K562 (cell line): ENCODE measurements around the gene SERINC5. TPM values are rescaled to one million over a fixed set of nuclear protein-coding genes. Genes with fewer than 3 reads are reported as not detected.

Experiments
- ATAC-seq: fragments of 200-7000 bp; cut with Tn5 transposase; 3 replicates; pipeline ENCODE4 v1.9.1; 2020; ENCODE audit warnings: moderate library complexity
- BruUV-seq: library from RNA; stranded (reverse); fragments of 400-500 nt; replicated peaks from 2 replicates; lab custom pipeline; 2021; lab: Mats Ljungman, UMichigan
- CTCF ChIA-PET: fragments of 300-600 bp; formaldehyde crosslinking; extraction: SDS; loops from one replicate; lab custom pipeline; 2021; ENCODE audit warnings: low intra/inter-chr PET ratio; lab: Yijun Ruan, JAX
- POLR2A ChIA-PET: fragments of 300-600, 350-650 bp; sonication (Branson Sonifier 250); formaldehyde crosslinking; extraction: SDS; loops from one replicate; lab custom pipeline; 2021; ENCODE audit warnings: antibody characterized with exemption, inconsistent platforms; lab: Yijun Ruan, JAX
- DNase-seq, 4 experiments: peaks; one replicate each; pipeline versions ENCODE4 v3.0.0 to v3.0.0-alpha.2; 2011 to 2018; ENCODE audit warnings: low spot score in 3 of 4, mixed read lengths in 3 of 4; ENCODE audit errors: extremely low read depth in 1 of 4
- FAIRE-seq: peaks from 2 replicates; lab custom pipeline; 2011; peaks lifted over from hg19 to GRCh38; lab: Jason Lieb, UNC
- H2AFZ ChIP-seq: 2 replicates; pipeline ENCODE4 v1.6.0; 2011; ENCODE audit warnings: low read depth, low read length, control low read depth, inconsistent platforms
- H3K27ac ChIP-seq: fragments of 200-600 bp; 3 replicates; pipeline ENCODE4 v1.8.0; 2011; ENCODE audit warnings: low read depth, mild to moderate bottlenecking, control low read depth, inconsistent platforms, low read length, moderate library complexity, mixed read lengths; ENCODE audit errors: extremely low read depth
- H3K27me3 ChIP-seq, 2 experiments: fragments of 300-600 bp in 1 of 2; 2 replicates in 1 of 2; 3 replicates in 1 of 2; pipeline versions ENCODE4 v1.6.0 to v1.8.0; 2011; ENCODE audit warnings: inconsistent platforms in 2 of 2, low read length in 2 of 2, mild to moderate bottlenecking in 1 of 2, mixed read lengths in 1 of 2, moderate library complexity in 1 of 2; ENCODE audit not compliant: control insufficient read depth in 2 of 2, insufficient read depth in 2 of 2
- H3K36me3 ChIP-seq: fragments of 300-600 bp; 3 replicates; pipeline ENCODE4 v1.8.0; 2011; ENCODE audit warnings: mild to moderate bottlenecking, low read length, inconsistent platforms; ENCODE audit not compliant: control insufficient read depth, insufficient read depth
- H3K4me1 ChIP-seq, 2 experiments: fragments of 200-600 bp in 1 of 2; replicated peaks in 1 of 2; 2 replicates in 1 of 2; 3 replicates in 1 of 2; pipeline versions ENCODE4 v1.5.1 to v1.8.0; 2011; ENCODE audit warnings: inconsistent platforms in 2 of 2, low read length in 2 of 2, mild to moderate bottlenecking in 1 of 2, mixed read lengths in 1 of 2, moderate library complexity in 1 of 2; ENCODE audit not compliant: control insufficient read depth in 2 of 2, insufficient read depth in 2 of 2
- H3K4me2 ChIP-seq: 2 replicates; pipeline ENCODE4 v1.6.1; 2011; ENCODE audit warnings: low read length, control low read depth, inconsistent platforms, mixed read lengths; ENCODE audit not compliant: insufficient read depth
- H3K4me3 ChIP-seq: fragments of 200-600 bp; sonication (generic), shearing (Covaris generic); 2 replicates; pipeline ENCODE4 v1.5.1; 2016; ENCODE audit warnings: control low read depth, inconsistent platforms
- H3K79me2 ChIP-seq: fragments of 200-600 bp; 3 replicates; pipeline ENCODE4 v1.8.0; 2011; ENCODE audit warnings: low read length, inconsistent platforms; ENCODE audit not compliant: control insufficient read depth, insufficient read depth
- H3K9ac ChIP-seq, 2 experiments: 2 replicates each; pipeline versions ENCODE4 v1.6.0 to v1.6.1; 2011; ENCODE audit warnings: low read depth in 2 of 2, low read length in 2 of 2, control low read depth in 1 of 2, inconsistent platforms in 1 of 2, mild to moderate bottlenecking in 1 of 2, mixed read lengths in 1 of 2; ENCODE audit not compliant: insufficient read depth in 1 of 2
- H3K9me1 ChIP-seq: one replicate; pipeline ENCODE4 v1.6.0; 2011; ENCODE audit warnings: inconsistent platforms, mild to moderate bottlenecking, low read length, moderate library complexity; ENCODE audit not compliant: control insufficient read depth, insufficient read depth
- H3K9me3 ChIP-seq: replicated peaks from 2 replicates; pipeline ENCODE4 v1.5.1; 2011; ENCODE audit warnings: low read depth, low read length, inconsistent platforms; ENCODE audit not compliant: control insufficient read depth, insufficient read depth
- H4K20me1 ChIP-seq: replicated peaks from 2 replicates; pipeline ENCODE4 v1.6.1; 2011; ENCODE audit warnings: low read length, inconsistent platforms, mixed read lengths; ENCODE audit not compliant: control insufficient read depth, insufficient read depth
- AFF1 ChIP-seq, 2 experiments: fragments of 450-650 bp; IDR thresholded peaks; 2 replicates each; pipeline ENCODE4 v1.6.1; 2018; ENCODE audit warnings: mild to moderate bottlenecking in 2 of 2, low read depth in 1 of 2; ENCODE audit not compliant: partially characterized antibody in 2 of 2
- CREB3L1 ChIP-seq: fragments of 450-650 bp; IDR thresholded peaks from 2 replicates; pipeline ENCODE4 v1.6.1; 2014; ENCODE audit warnings: low read depth, mild to moderate bottlenecking, moderate library complexity, borderline replicate concordance
- ELF4 ChIP-seq: fragments of 450-650 bp; formaldehyde crosslinking; IDR thresholded peaks from 2 replicates; pipeline ENCODE4 v1.4.0; 2022; ENCODE audit warnings: missing genetic modification characterization
- FOXK2 ChIP-seq, 2 experiments: fragments of 450-650 bp; IDR thresholded peaks in 1 of 2; conservative IDR thresholded peaks in 1 of 2; 2 replicates each; pipeline ENCODE4 v1.6.1; 2016; ENCODE audit warnings: low read depth in 2 of 2, mild to moderate bottlenecking in 1 of 2
- FOXP1 ChIP-seq: sonication (generic); formaldehyde crosslinking; IDR thresholded peaks from 2 replicates; pipeline ENCODE4 v1.8.0; 2022; ENCODE audit warnings: mild to moderate bottlenecking, missing genetic modification reagents
- HMG20B ChIP-seq: fragments of 250-450 bp; sonication (Bioruptor Pico); IDR thresholded peaks from 2 replicates; pipeline ENCODE4 v1.5.0; 2021; ENCODE audit warnings: mild to moderate bottlenecking
- MTA2 ChIP-seq: fragments of 450-650 bp; IDR thresholded peaks from 2 replicates; pipeline ENCODE4 v1.6.1; 2016; ENCODE audit warnings: low read depth
- TRIM25 ChIP-seq: fragments of 450-650 bp; IDR thresholded peaks from 2 replicates; pipeline ENCODE4 v1.7.0; 2016; ENCODE audit warnings: borderline replicate concordance
- ZNF780A ChIP-seq: fragments of 250-450 bp; sonication (Bioruptor Pico); IDR thresholded peaks from 2 replicates; pipeline ENCODE4 v1.5.0; 2021; ENCODE audit warnings: mild to moderate bottlenecking
- WGBS: fragments of 100-300 bp; shearing (Covaris generic); methylation state at CpG from one replicate; pipeline ENCODE4 v1.1.6; 2016; ENCODE audit warnings: low coverage, mixed read lengths; ENCODE audit not compliant: insufficient coverage; ENCODE audit errors: missing lambda C conversion rate; 5-methylcytosine and 5-hydroxymethylcytosine counted together
- in situ Hi-C: fragments of 300-500 bp; cut with MboI; formaldehyde crosslinking; loops from 4 replicates; pipeline ENCODE4 v1.15.0; 2018; ENCODE audit warnings: inconsistent platforms, mixed read lengths
- intact Hi-C: fragments of 100-400 bp; cut with micrococcal nuclease; formaldehyde crosslinking; loops from 2 replicates; pipeline ENCODE4 v1.14.2; 2022
- polyA plus RNA-seq, 8 experiments: library from polyadenylated mRNA; depleted of rRNA in 4 of 8; stranded (reverse) in 5 of 8; unstranded in 3 of 8; fragments of >200 nt; fragmentation: Nextera tagmentation in 2 of 8; fragmentation: Illumina TruSeq in 1 of 8; extraction: Ambion mirVana in 2 of 8; extraction: Trizol in 1 of 8; gene quantifications; 2 replicates each; pipeline versions ENCODE4 v1.2.1 to v1.2.3, GENCODE V29; 2011 to 2014; ENCODE audit warnings: inconsistent platforms in 1 of 8, missing spikeins in 1 of 8
- total RNA-seq, 7 experiments: library from RNA; depleted of rRNA in 6 of 7; stranded (reverse); fragments of >200 nt in 6 of 7; fragmentation: Illumina TruSeq in 2 of 7; extraction: Trizol in 2 of 7; gene quantifications; 2 replicates each; pipeline versions ENCODE4 v1.2.1 to v1.2.3, GENCODE V29; 2011 to 2021; ENCODE audit warnings: low replicate concordance in 1 of 7

Gene SERINC5
- total and polyA plus RNA-seq, 9 of the 15 experiments (the other 6 are each of a cell fraction or from before 2014, with no cell fraction given), result 1.4 to 7.9 (median 3.7) TPM

GRCh38 chr5:80082281-80082680 lies 173.6 kb downstream of the SERINC5 start:
- Histone ChIP-seq H3K79me2 (no peaks in the 10 kb centered on the region), H3K9me1 (no peaks in the 10 kb centered on the region), H3K4me3 (no peak overlapping the region), H2AFZ (peak overlapping the region; percentile 89), H3K27ac (no peak overlapping the region), H3K36me3 (no peaks in the 10 kb centered on the region), H3K9ac (no peak overlapping the region), H3K4me2 (no peak overlapping the region), H4K20me1 (no peaks in the 10 kb centered on the region), H3K9me3 (no peaks in the 10 kb centered on the region), H3K4me1 (peaks cover 0 to 12% of the 10 kb centered on the region in 2 experiments; a peak in 3 of 5 replicates), H3K27me3 (peaks cover 0 to 12% of the 10 kb centered on the region in 2 experiments; a peak in 3 of 5 replicates)
- ChIA-PET CTCF (interaction anchor here (0.6 to 1.3 kb wide), 3 partner anchors 18 to 204 kb away, joined by 3 to 5 read pairs (median 5); no protein-coding TSS in a partner anchor), POLR2A (no interaction called here)
- BruUV-seq, result no TSS peak
- TF ChIP-seq AFF1 (IDR thresholded peaks at IDR 0.05; ENCODE audit: low read depth in 1 of 2, partially characterized antibody in 2 of 2) (no peak), MTA2 (no peak), FOXK2 (conservative IDR thresholded peaks at IDR 0.05 in 1 of 2, IDR thresholded peaks at IDR 0.05 in 1 of 2; ENCODE audit: low read depth in 2 of 2) (no peak), HMG20B (CRISPR knock-in tag) (no peak), CREB3L1 (no peak), ZNF780A (no peak), FOXP1 (CRISPR knock-in tag) (no peak), TRIM25 (no peak), ELF4 (CRISPR knock-in tag) (no peak)
- WGBS, result 87% methylated on average over 15 of the region's 15 CpGs
- intact Hi-C loops, result loop anchor here (2.0 to 10.0 kb wide), 4 partner anchors 225 to 1057 kb away; no protein-coding TSS in a partner anchor
- ATAC-seq (no peak), DNase-seq (no peak), FAIRE-seq (no peak)
- in situ Hi-C loops, result loop anchor here (10.0 kb wide), 2 partner anchors 593 to 1067 kb away; no protein-coding TSS in a partner anchor
